K562 (cell line): ENCODE results near the gene CARMIL1. TPM values are rescaled to one million over a fixed set of nuclear protein-coding genes. Genes with fewer than 3 reads are reported as not detected.

Experiments used
- ATAC-seq: fragments of 200-7000 bp; cut with Tn5 transposase; 3 replicates; pipeline ENCODE4 v1.9.1; 2020; ENCODE audit warnings: moderate library complexity
- BruUV-seq: library from RNA; stranded (reverse); fragments of 400-500 nt; replicated peaks from 2 replicates; lab custom pipeline; 2021; lab: Mats Ljungman, UMichigan
- CTCF ChIA-PET: fragments of 300-600 bp; formaldehyde crosslinking; extraction: SDS; loops from one replicate; lab custom pipeline; 2021; ENCODE audit warnings: low intra/inter-chr PET ratio; lab: Yijun Ruan, JAX
- POLR2A ChIA-PET: fragments of 300-600, 350-650 bp; sonication (Branson Sonifier 250); formaldehyde crosslinking; extraction: SDS; loops from one replicate; lab custom pipeline; 2021; ENCODE audit warnings: antibody characterized with exemption, inconsistent platforms; lab: Yijun Ruan, JAX
- DNase-seq, 4 experiments: peaks; one replicate each; pipeline versions ENCODE4 v3.0.0 to v3.0.0-alpha.2; 2011 to 2018; ENCODE audit warnings: low spot score in 3 of 4, mixed read lengths in 3 of 4; ENCODE audit errors: extremely low read depth in 1 of 4
- FAIRE-seq: peaks from 2 replicates; lab custom pipeline; 2011; peaks lifted over from hg19 to GRCh38; lab: Jason Lieb, UNC
- H2AFZ ChIP-seq: 2 replicates; pipeline ENCODE4 v1.6.0; 2011; ENCODE audit warnings: low read depth, low read length, control low read depth, inconsistent platforms
- H3K27ac ChIP-seq: fragments of 200-600 bp; 3 replicates; pipeline ENCODE4 v1.8.0; 2011; ENCODE audit warnings: low read depth, mild to moderate bottlenecking, control low read depth, inconsistent platforms, low read length, moderate library complexity, mixed read lengths; ENCODE audit errors: extremely low read depth
- H3K27me3 ChIP-seq, 2 experiments: fragments of 300-600 bp in 1 of 2; 2 replicates in 1 of 2; 3 replicates in 1 of 2; pipeline versions ENCODE4 v1.6.0 to v1.8.0; 2011; ENCODE audit warnings: inconsistent platforms in 2 of 2, low read length in 2 of 2, mild to moderate bottlenecking in 1 of 2, mixed read lengths in 1 of 2, moderate library complexity in 1 of 2; ENCODE audit not compliant: control insufficient read depth in 2 of 2, insufficient read depth in 2 of 2
- H3K36me3 ChIP-seq: fragments of 300-600 bp; 3 replicates; pipeline ENCODE4 v1.8.0; 2011; ENCODE audit warnings: mild to moderate bottlenecking, low read length, inconsistent platforms; ENCODE audit not compliant: control insufficient read depth, insufficient read depth
- H3K4me1 ChIP-seq, 2 experiments: fragments of 200-600 bp in 1 of 2; replicated peaks in 1 of 2; 2 replicates in 1 of 2; 3 replicates in 1 of 2; pipeline versions ENCODE4 v1.5.1 to v1.8.0; 2011; ENCODE audit warnings: inconsistent platforms in 2 of 2, low read length in 2 of 2, mild to moderate bottlenecking in 1 of 2, mixed read lengths in 1 of 2, moderate library complexity in 1 of 2; ENCODE audit not compliant: control insufficient read depth in 2 of 2, insufficient read depth in 2 of 2
- H3K4me2 ChIP-seq: 2 replicates; pipeline ENCODE4 v1.6.1; 2011; ENCODE audit warnings: low read length, control low read depth, inconsistent platforms, mixed read lengths; ENCODE audit not compliant: insufficient read depth
- H3K4me3 ChIP-seq: fragments of 200-600 bp; sonication (generic), shearing (Covaris generic); 2 replicates; pipeline ENCODE4 v1.5.1; 2016; ENCODE audit warnings: control low read depth, inconsistent platforms
- H3K79me2 ChIP-seq: fragments of 200-600 bp; 3 replicates; pipeline ENCODE4 v1.8.0; 2011; ENCODE audit warnings: low read length, inconsistent platforms; ENCODE audit not compliant: control insufficient read depth, insufficient read depth
- H3K9ac ChIP-seq, 2 experiments: 2 replicates each; pipeline versions ENCODE4 v1.6.0 to v1.6.1; 2011; ENCODE audit warnings: low read depth in 2 of 2, low read length in 2 of 2, control low read depth in 1 of 2, inconsistent platforms in 1 of 2, mild to moderate bottlenecking in 1 of 2, mixed read lengths in 1 of 2; ENCODE audit not compliant: insufficient read depth in 1 of 2
- H3K9me1 ChIP-seq: one replicate; pipeline ENCODE4 v1.6.0; 2011; ENCODE audit warnings: inconsistent platforms, mild to moderate bottlenecking, low read length, moderate library complexity; ENCODE audit not compliant: control insufficient read depth, insufficient read depth
- H3K9me3 ChIP-seq: replicated peaks from 2 replicates; pipeline ENCODE4 v1.5.1; 2011; ENCODE audit warnings: low read depth, low read length, inconsistent platforms; ENCODE audit not compliant: control insufficient read depth, insufficient read depth
- H4K20me1 ChIP-seq: replicated peaks from 2 replicates; pipeline ENCODE4 v1.6.1; 2011; ENCODE audit warnings: low read length, inconsistent platforms, mixed read lengths; ENCODE audit not compliant: control insufficient read depth, insufficient read depth
- BCOR ChIP-seq: fragments of 450-650 bp; IDR thresholded peaks from 2 replicates; pipeline ENCODE4 v1.6.1; 2016
- CHD1 ChIP-seq: fragments of 200-600 bp; sonication (generic); IDR thresholded peaks from one replicate; pipeline ENCODE4 v1.6.1; 2012; ENCODE audit warnings: mild to moderate bottlenecking, moderate library complexity, low read length, inconsistent platforms
- CXXC5 ChIP-seq: fragments of 250-450 bp; sonication (Bioruptor Pico); IDR thresholded peaks from 2 replicates; pipeline ENCODE4 v1.8.0; 2022; ENCODE audit warnings: inconsistent platforms, mild to moderate bottlenecking, moderate library complexity
- DNMT1 ChIP-seq: fragments of 450-650 bp; IDR thresholded peaks from 2 replicates; pipeline ENCODE4 v1.6.1; 2016; ENCODE audit warnings: antibody characterized with exemption, mild to moderate bottlenecking
- GABPA ChIP-seq: fragments of 200-800 bp; sonication (Bioruptor generic); conservative IDR thresholded peaks from 2 replicates; pipeline ENCODE4 v1.6.1; 2016; ENCODE audit warnings: low read depth, missing genetic modification characterization, missing compliant biosample characterization
- KAT8 ChIP-seq: fragments of 450-650 bp; IDR thresholded peaks from 2 replicates; pipeline ENCODE4 v1.6.1; 2016; ENCODE audit warnings: low read depth, mild to moderate bottlenecking
- MAFF ChIP-seq: IDR thresholded peaks from 2 replicates; pipeline ENCODE4 v1.6.1; 2012; ENCODE audit warnings: low read length, improper control_type of control experiment
- MAFK ChIP-seq: IDR thresholded peaks from 2 replicates; pipeline ENCODE4 v1.6.1; 2011; ENCODE audit warnings: low read length, improper control_type of control experiment
- NR2C2 ChIP-seq, 2 experiments: fragments of 200-800 bp in 1 of 2; sonication (Bioruptor generic) in 1 of 2; sonication (generic) in 1 of 2; formaldehyde crosslinking in 1 of 2; IDR thresholded peaks; 2 replicates each; pipeline versions ENCODE4 v1.6.1 to v1.8.0; 2016 to 2022; ENCODE audit warnings: mild to moderate bottlenecking in 1 of 2, missing compliant biosample characterization in 1 of 2, missing genetic modification characterization in 1 of 2, missing genetic modification reagents in 1 of 2
- ZFP30 ChIP-seq: fragments of 250-450 bp; sonication (Bioruptor Pico); IDR thresholded peaks from 2 replicates; pipeline ENCODE4 v1.8.0; 2022; ENCODE audit warnings: moderate library complexity, mild to moderate bottlenecking, inconsistent platforms, borderline replicate concordance
- ZNF133 ChIP-seq: fragments of 250-450 bp; sonication (Bioruptor Pico); IDR thresholded peaks from 2 replicates; pipeline ENCODE4 v1.4.0; 2020; ENCODE audit warnings: mild to moderate bottlenecking
- ZNF316 ChIP-seq: fragments of 450-650 bp; IDR thresholded peaks from 2 replicates; pipeline ENCODE4 v1.6.1; 2016
- ZZZ3 ChIP-seq: fragments of 450-650 bp; IDR thresholded peaks from 2 replicates; pipeline ENCODE4 v1.6.1; 2016; ENCODE audit warnings: antibody characterized with exemption, mild to moderate bottlenecking, moderate library complexity
- WGBS: fragments of 100-300 bp; shearing (Covaris generic); methylation state at CpG from one replicate; pipeline ENCODE4 v1.1.6; 2016; ENCODE audit warnings: low coverage, mixed read lengths; ENCODE audit not compliant: insufficient coverage; ENCODE audit errors: missing lambda C conversion rate; 5-methylcytosine and 5-hydroxymethylcytosine counted together
- in situ Hi-C: fragments of 300-500 bp; cut with MboI; formaldehyde crosslinking; loops from 4 replicates; pipeline ENCODE4 v1.15.0; 2018; ENCODE audit warnings: inconsistent platforms, mixed read lengths
- intact Hi-C: fragments of 100-400 bp; cut with micrococcal nuclease; formaldehyde crosslinking; loops from 2 replicates; pipeline ENCODE4 v1.14.2; 2022
- polyA plus RNA-seq, 8 experiments: library from polyadenylated mRNA; depleted of rRNA in 4 of 8; stranded (reverse) in 5 of 8; unstranded in 3 of 8; fragments of >200 nt; fragmentation: Nextera tagmentation in 2 of 8; fragmentation: Illumina TruSeq in 1 of 8; extraction: Ambion mirVana in 2 of 8; extraction: Trizol in 1 of 8; gene quantifications; 2 replicates each; pipeline versions ENCODE4 v1.2.1 to v1.2.3, GENCODE V29; 2011 to 2014; ENCODE audit warnings: inconsistent platforms in 1 of 8, missing spikeins in 1 of 8
- total RNA-seq, 7 experiments: library from RNA; depleted of rRNA in 6 of 7; stranded (reverse); fragments of >200 nt in 6 of 7; fragmentation: Illumina TruSeq in 2 of 7; extraction: Trizol in 2 of 7; gene quantifications; 2 replicates each; pipeline versions ENCODE4 v1.2.1 to v1.2.3, GENCODE V29; 2011 to 2021; ENCODE audit warnings: low replicate concordance in 1 of 7
- TF ChIP-seq, protein P1 (sequence below), 2 experiments: fragments of 200-800 bp in 1 of 2; sonication (Bioruptor generic) in 1 of 2; sonication (generic) in 1 of 2; formaldehyde crosslinking in 1 of 2; IDR thresholded peaks in 1 of 2; conservative IDR thresholded peaks in 1 of 2; 2 replicates each; pipeline versions ENCODE4 v1.5.0 to v1.6.1; 2016 to 2020; ENCODE audit warnings: missing compliant biosample characterization in 1 of 2, missing genetic modification characterization in 1 of 2, missing genetic modification reagents in 1 of 2
- TF ChIP-seq, protein P2 (sequence below): sonication (generic); formaldehyde crosslinking; IDR thresholded peaks from 2 replicates; pipeline ENCODE4 v1.8.0; 2022; ENCODE audit warnings: mild to moderate bottlenecking, missing genetic modification reagents
- TF ChIP-seq, protein P3 (sequence below): fragments of 250-450 bp; sonication (Bioruptor Pico); IDR thresholded peaks from 2 replicates; pipeline ENCODE4 v1.4.0; 2020; ENCODE audit warnings: mild to moderate bottlenecking
- TF ChIP-seq, protein P4 (sequence below): fragments of 450-650 bp; conservative IDR thresholded peaks from 2 replicates; pipeline ENCODE4 v1.6.1; 2016; ENCODE audit warnings: missing genetic modification characterization, low read depth, mild to moderate bottlenecking, missing compliant biosample characterization, moderate library complexity
- TF ChIP-seq, protein P5 (sequence below): fragments of 450-650 bp; formaldehyde crosslinking; IDR thresholded peaks from 2 replicates; pipeline ENCODE4 v1.4.0; 2022; ENCODE audit warnings: missing genetic modification characterization

Gene CARMIL1
- total and polyA plus RNA-seq, 9 of the 15 experiments (the other 6 are each of a cell fraction or from before 2014, with no cell fraction given): 0.04 to 0.32 (median 0.10) TPM; not detected in 1

DNA sequence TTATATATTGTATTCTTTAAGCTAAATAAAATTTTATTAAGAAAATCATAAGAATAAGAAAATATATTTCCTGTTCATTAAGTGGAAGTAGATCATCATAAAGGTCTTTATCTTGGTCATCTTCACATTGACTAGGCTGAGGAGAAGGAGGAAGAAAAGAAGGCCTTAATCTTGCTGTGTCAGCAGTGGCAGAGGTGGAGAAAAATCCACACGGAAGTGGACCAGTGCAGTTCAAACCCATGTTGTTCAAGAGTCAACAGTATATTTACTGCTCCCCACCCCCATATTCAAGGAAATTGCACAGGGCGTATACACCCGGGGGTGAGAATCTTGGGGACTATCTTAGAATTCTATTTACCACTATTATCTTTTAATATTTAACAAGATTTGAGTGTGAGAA lies 194.3 kb downstream of the CARMIL1 start:
- H3K4me2 ChIP-seq: no peak overlapping the region
- no TSS peak for BruUV-seq
- H4K20me1 ChIP-seq: no peaks in the 10 kb centered on the region
- POLR2A ChIA-PET: no interaction called here
- H3K27ac ChIP-seq: no peak overlapping the region
- no peak overlapping the region for H2AFZ ChIP-seq
- no peak overlapping the region for H3K9ac ChIP-seq
- DNase-seq (no peak), ATAC-seq (no peak), FAIRE-seq (no peak)
- H3K4me3 ChIP-seq: no peak overlapping the region
- no peaks in the 10 kb centered on the region; a peak in 1 of 5 replicates for H3K27me3 ChIP-seq
- CTCF ChIA-PET: no interaction called here
- H3K4me1 ChIP-seq: no peaks in the 10 kb centered on the region
- no peaks in the 10 kb centered on the region for H3K79me2 ChIP-seq
- H3K9me1 ChIP-seq: no peaks in the 10 kb centered on the region
- intact Hi-C loops: no loop called here
- H3K36me3 ChIP-seq: no peaks in the 10 kb centered on the region
- H3K9me3 ChIP-seq: no peaks in the 10 kb centered on the region
- in situ Hi-C loops: no loop called here
- 2% methylated on average over 3 of the region's 3 CpGs for WGBS
- TF ChIP-seq DNMT1 (no peak), NR2C2 (CRISPR knock-in tag; IDR thresholded peaks at IDR 0.05) (no peak), NR2C2 (tag; IDR thresholded peaks at IDR 0.05) (no peak), CXXC5 (CRISPR knock-in tag) (no peak), ZNF316 (peak; percentile 70), ZFP30 (CRISPR knock-in tag) (no peak), MAFF (peak; percentile 49; the same call in 1 of the 2 replicates), MAFK (peak; percentile 34; the same call in 1 of the 2 replicates), KAT8 (no peak), ZNF133 (no peak), CHD1 (no peak), GABPA (no peak), ZZZ3 (no peak), BCOR (no peak)
- TF ChIP-seq, protein P1, sequence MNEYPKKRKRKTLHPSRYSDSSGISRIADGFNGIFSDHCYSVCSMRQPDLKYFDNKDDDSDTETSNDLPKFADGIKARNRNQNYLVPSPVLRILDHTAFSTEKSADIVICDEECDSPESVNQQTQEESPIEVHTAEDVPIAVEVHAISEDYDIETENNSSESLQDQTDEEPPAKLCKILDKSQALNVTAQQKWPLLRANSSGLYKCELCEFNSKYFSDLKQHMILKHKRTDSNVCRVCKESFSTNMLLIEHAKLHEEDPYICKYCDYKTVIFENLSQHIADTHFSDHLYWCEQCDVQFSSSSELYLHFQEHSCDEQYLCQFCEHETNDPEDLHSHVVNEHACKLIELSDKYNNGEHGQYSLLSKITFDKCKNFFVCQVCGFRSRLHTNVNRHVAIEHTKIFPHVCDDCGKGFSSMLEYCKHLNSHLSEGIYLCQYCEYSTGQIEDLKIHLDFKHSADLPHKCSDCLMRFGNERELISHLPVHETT (CRISPR knock-in tag; conservative IDR thresholded peaks at IDR 0.05 in 1 of 2, IDR thresholded peaks at IDR 0.05 in 1 of 2): no peak
- TF ChIP-seq, protein P2, sequence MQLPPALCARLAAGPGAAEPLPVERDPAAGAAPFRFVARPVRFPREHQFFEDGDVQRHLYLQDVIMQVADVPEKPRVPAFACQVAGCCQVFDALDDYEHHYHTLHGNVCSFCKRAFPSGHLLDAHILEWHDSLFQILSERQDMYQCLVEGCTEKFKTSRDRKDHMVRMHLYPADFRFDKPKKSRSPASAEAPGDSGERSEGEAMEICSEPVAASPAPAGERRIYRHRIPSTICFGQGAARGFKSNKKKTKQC: no peak
- TF ChIP-seq, protein P3, sequence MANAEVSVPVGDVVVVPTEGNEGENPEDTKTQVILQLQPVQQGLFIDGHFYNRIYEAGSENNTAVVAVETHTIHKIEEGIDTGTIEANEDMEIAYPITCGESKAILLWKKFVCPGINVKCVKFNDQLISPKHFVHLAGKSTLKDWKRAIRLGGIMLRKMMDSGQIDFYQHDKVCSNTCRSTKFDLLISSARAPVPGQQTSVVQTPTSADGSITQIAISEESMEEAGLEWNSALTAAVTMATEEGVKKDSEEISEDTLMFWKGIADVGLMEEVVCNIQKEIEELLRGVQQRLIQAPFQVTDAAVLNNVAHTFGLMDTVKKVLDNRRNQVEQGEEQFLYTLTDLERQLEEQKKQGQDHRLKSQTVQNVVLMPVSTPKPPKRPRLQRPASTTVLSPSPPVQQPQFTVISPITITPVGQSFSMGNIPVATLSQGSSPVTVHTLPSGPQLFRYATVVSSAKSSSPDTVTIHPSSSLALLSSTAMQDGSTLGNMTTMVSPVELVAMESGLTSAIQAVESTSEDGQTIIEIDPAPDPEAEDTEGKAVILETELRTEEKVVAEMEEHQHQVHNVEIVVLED (CRISPR knock-in tag): no peak
- TF ChIP-seq, protein P4, sequence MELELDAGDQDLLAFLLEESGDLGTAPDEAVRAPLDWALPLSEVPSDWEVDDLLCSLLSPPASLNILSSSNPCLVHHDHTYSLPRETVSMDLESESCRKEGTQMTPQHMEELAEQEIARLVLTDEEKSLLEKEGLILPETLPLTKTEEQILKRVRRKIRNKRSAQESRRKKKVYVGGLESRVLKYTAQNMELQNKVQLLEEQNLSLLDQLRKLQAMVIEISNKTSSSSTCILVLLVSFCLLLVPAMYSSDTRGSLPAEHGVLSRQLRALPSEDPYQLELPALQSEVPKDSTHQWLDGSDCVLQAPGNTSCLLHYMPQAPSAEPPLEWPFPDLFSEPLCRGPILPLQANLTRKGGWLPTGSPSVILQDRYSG: no peak
- TF ChIP-seq, protein P5, sequence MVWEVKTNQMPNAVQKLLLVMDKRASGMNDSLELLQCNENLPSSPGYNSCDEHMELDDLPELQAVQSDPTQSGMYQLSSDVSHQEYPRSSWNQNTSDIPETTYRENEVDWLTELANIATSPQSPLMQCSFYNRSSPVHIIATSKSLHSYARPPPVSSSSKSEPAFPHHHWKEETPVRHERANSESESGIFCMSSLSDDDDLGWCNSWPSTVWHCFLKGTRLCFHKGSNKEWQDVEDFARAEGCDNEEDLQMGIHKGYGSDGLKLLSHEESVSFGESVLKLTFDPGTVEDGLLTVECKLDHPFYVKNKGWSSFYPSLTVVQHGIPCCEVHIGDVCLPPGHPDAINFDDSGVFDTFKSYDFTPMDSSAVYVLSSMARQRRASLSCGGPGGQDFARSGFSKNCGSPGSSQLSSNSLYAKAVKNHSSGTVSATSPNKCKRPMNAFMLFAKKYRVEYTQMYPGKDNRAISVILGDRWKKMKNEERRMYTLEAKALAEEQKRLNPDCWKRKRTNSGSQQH: no peak
